ENCODE results near the gene SLC4A5. TPM values are rescaled to one million over a fixed set of nuclear protein-coding genes. Genes with fewer than 3 reads are reported as not detected.

SLC4A5 gene
- total and polyA plus RNA-seq, 2 of the 8 experiments (the other 6 are each of a cell fraction or from before 2014, with no cell fraction given), result 0.42 to 0.52 TPM

- TF ChIP-seq CHD7 (IDR thresholded peaks at IDR 0.05; ENCODE audit: insufficient replicate concordance, low read length) (no peak), CTBP2 (IDR thresholded peaks at IDR 0.05; ENCODE audit: borderline replicate concordance, insufficient read depth, insufficient read length, low read length) (no peak), NRF1 (IDR thresholded peaks at IDR 0.05; ENCODE audit: low read depth, low read length) (no peak), USF2 (IDR thresholded peaks at IDR 0.05; ENCODE audit: low read length) (no peak), SP2 (IDR thresholded peaks at IDR 0.05; ENCODE audit: low read length) (no peak), SAP30 (IDR thresholded peaks at IDR 0.05; ENCODE audit: insufficient read depth, insufficient replicate concordance, low read length) (no peak), EP300 (IDR thresholded peaks at IDR 0.05; ENCODE audit: borderline replicate concordance in 1 of 2, low read depth in 2 of 2, low read length in 2 of 2) (no peak)
These were observed at the start of gene SLC4A5 (continued) for GRCh38 chr2:74343316-74343715.

All from H1 (cell line).